ENCODE results near the gene MAP4K2. TPM values are rescaled to one million over a fixed set of nuclear protein-coding genes. Genes with fewer than 3 reads are reported as not detected.
"Not testable (repeated sequence)": the region's sequence is repeated elsewhere in the genome, so short reads cannot be mapped to it uniquely, and the experiment has no call there.

The MAP4K2 gene
- total RNA-seq: 10 to 100 TPM in 3 of 8 experiments, 1 to 10 TPM in 5; 3.0 to 15.7 (median 7.2) TPM

- peak within 1 kb of the TSS; percentile 44 to 49 (median 47) for H3K4me3 ChIP-seq
- peak; percentile 86 to 91 (median 87) for ATAC-seq (replicated peaks in 6 of 8)
- 0% methylated on average over 1 to 8 of the region's 58 CpGs; no CpG with 5 or more reads in 4 of the 10 experiments for WGBS, 10 experiments
- peak within 1 kb of the TSS; percentile 33 to 41 for H3K27ac ChIP-seq
- peaks cover 12 to 21% of the 10 kb centered on the region in 2 donors for H3K4me1 ChIP-seq (replicated peaks in 1 of 2)
- in situ Hi-C loops (cut with MboI; ENCODE audit: low pct_unique_long_range_greater_than_20kb in 2 of 9, low sequenced_read_pairs in 9 of 9, unreplicated experiment in 9 of 9): no loop called here
These were observed at the start of gene MAP4K2 for GRCh38 chr11:64803158-64803845. TSS of gene MAP4K2 (minus strand) at chr11:64803214. CDS start at chr11:64803149, 65 bp downstream.

- in situ Hi-C loops (cut with MboI; ENCODE audit: low pct_unique_long_range_greater_than_20kb in 2 of 9, low sequenced_read_pairs in 9 of 9, unreplicated experiment in 9 of 9): no loop called here
- 60 to 100% (median 100%) methylated on average over 1 to 3 of the region's 8 CpGs; no CpG with 5 or more reads in 4 of the 10 experiments for WGBS, 10 experiments
- no peaks in the 10 kb centered on the region for H3K4me1 ChIP-seq (replicated peaks in 1 of 2)
- no peak overlapping the region for H3K4me3 ChIP-seq
- ATAC-seq (replicated peaks in 6 of 8): peak in 1 of 8 experiments; percentile 9
- H3K27ac ChIP-seq: no peak overlapping the region
These were observed 48.9 kb upstream of the MAP4K2 start for GRCh38 chr11:64851831-64852351.

- ATAC-seq (replicated peaks in 6 of 8): peak in 3 of 8 experiments; percentile 8 to 33 (median 19)
- H3K27ac ChIP-seq: no peak overlapping the region
- H3K4me3 ChIP-seq: no peak overlapping the region
- 67 to 69% methylated on average over 5 to 11 of the region's 13 CpGs; no CpG with 5 or more reads in 8 of the 10 experiments for WGBS, 10 experiments
- no peaks in the 10 kb centered on the region for H3K4me1 ChIP-seq (replicated peaks in 1 of 2)
- in situ Hi-C loops (cut with MboI; ENCODE audit: low pct_unique_long_range_greater_than_20kb in 2 of 9, low sequenced_read_pairs in 9 of 9, unreplicated experiment in 9 of 9): no loop called here
These were observed 48.1 kb upstream of the MAP4K2 start for GRCh38 chr11:64850979-64851567.

GRCh38 chr11:64849598-64850356, 46.8 kb upstream of the MAP4K2 start:
- WGBS, 10 experiments: 89 to 95% (median 94%) methylated on average over 3 to 11 of the region's 19 CpGs; no CpG with 5 or more reads in 6 of the 10 experiments
- in situ Hi-C loops (cut with MboI; ENCODE audit: low pct_unique_long_range_greater_than_20kb in 2 of 9, low sequenced_read_pairs in 9 of 9, unreplicated experiment in 9 of 9): loop anchor here in 1 of 9 experiments (10.0 kb wide), 1 partner anchor 45 kb away; no protein-coding TSS in a partner anchor

GRCh38 chr11:64848826-64849597, 46.0 kb upstream of the MAP4K2 start:
- in situ Hi-C loops (cut with MboI; ENCODE audit: low pct_unique_long_range_greater_than_20kb in 2 of 9, low sequenced_read_pairs in 9 of 9, unreplicated experiment in 9 of 9): loop anchor here in 1 of 9 experiments (10.0 kb wide), 1 partner anchor 46 kb away; no protein-coding TSS in a partner anchor
- Histone ChIP-seq H3K4me1 (replicated peaks in 1 of 2) (no peaks in the 10 kb centered on the region), H3K4me3 (no peak overlapping the region), H3K27ac (no peak overlapping the region)
- WGBS, 10 experiments: 40 to 100% (median 71%) methylated on average over 1 to 4 of the region's 16 CpGs; no CpG with 5 or more reads in 4 of the 10 experiments
- ATAC-seq (replicated peaks in 6 of 8): no peak

More at GRCh38 chr11:64849598-64850356, 46.8 kb upstream of the MAP4K2 start:
- no peaks in the 10 kb centered on the region for H3K4me1 ChIP-seq (replicated peaks in 1 of 2)
- H3K27ac ChIP-seq: no peak overlapping the region
- H3K4me3 ChIP-seq: no peak overlapping the region
- ATAC-seq (replicated peaks in 6 of 8): no peak

- Histone ChIP-seq H3K4me3 (no peak overlapping the region), H3K27ac (no peak overlapping the region), H3K4me1 (replicated peaks in 1 of 2) (no peaks in the 10 kb centered on the region)
- 42 to 71% (median 63%) methylated on average over 2 to 3 of the region's 6 CpGs; no CpG with 5 or more reads in 6 of the 10 experiments for WGBS, 10 experiments
- in situ Hi-C loops (cut with MboI; ENCODE audit: low pct_unique_long_range_greater_than_20kb in 2 of 9, low sequenced_read_pairs in 9 of 9, unreplicated experiment in 9 of 9): loop anchor here in 1 of 9 experiments (10.0 kb wide), 1 partner anchor 46 kb away; no protein-coding TSS in a partner anchor
- ATAC-seq (replicated peaks in 6 of 8): no peak
These were observed 45.3 kb upstream of the MAP4K2 start for GRCh38 chr11:64848214-64848825.

- Histone ChIP-seq H3K4me1 (replicated peaks in 1 of 2) (peaks cover 0 to 9% of the 10 kb centered on the region in 2 donors), H3K27ac (no peak overlapping the region), H3K4me3 (no peak overlapping the region)
- in situ Hi-C loops (cut with MboI; ENCODE audit: low pct_unique_long_range_greater_than_20kb in 2 of 9, low sequenced_read_pairs in 9 of 9, unreplicated experiment in 9 of 9): loop anchor here in 1 of 9 experiments (10.0 kb wide), 1 partner anchor 48 kb away; no protein-coding TSS in a partner anchor
- 0 to 80% (median 58%) methylated on average over 1 to 5 of the region's 13 CpGs; no CpG with 5 or more reads in 4 of the 10 experiments for WGBS, 10 experiments
- ATAC-seq (replicated peaks in 6 of 8): peak; percentile 54 to 87 (median 76)
These were observed 44.1 kb upstream of the MAP4K2 start for GRCh38 chr11:64846998-64847666.

- not testable (repeated sequence) for ATAC-seq (replicated peaks in 6 of 8); H3K4me3 ChIP-seq; H3K27ac ChIP-seq; H3K4me1 ChIP-seq (replicated peaks in 1 of 2)
- in situ Hi-C loops (cut with MboI; ENCODE audit: low pct_unique_long_range_greater_than_20kb in 2 of 9, low sequenced_read_pairs in 9 of 9, unreplicated experiment in 9 of 9): loop anchor here in 1 of 9 experiments (10.0 kb wide), 1 partner anchor 49 kb away; no protein-coding TSS in a partner anchor
- 50 to 100% (median 94%) methylated on average over 1 to 5 of the region's 8 CpGs; no CpG with 5 or more reads in 2 of the 10 experiments for WGBS, 10 experiments
These were observed 42.7 kb upstream of the MAP4K2 start for GRCh38 chr11:64845776-64846129.

GRCh38 chr11:64845129-64845775, 42.2 kb upstream of the MAP4K2 start:
- no peak for ATAC-seq (replicated peaks in 6 of 8)
- WGBS, 10 experiments: 0 to 83% (median 38%) methylated on average over 1 to 3 of the region's 9 CpGs; no CpG with 5 or more reads in 4 of the 10 experiments
- no peak overlapping the region for H3K4me3 ChIP-seq
- in situ Hi-C loops (cut with MboI; ENCODE audit: low pct_unique_long_range_greater_than_20kb in 2 of 9, low sequenced_read_pairs in 9 of 9, unreplicated experiment in 9 of 9): loop anchor here in 1 of 9 experiments (10.0 kb wide), 1 partner anchor 50 kb away; no protein-coding TSS in a partner anchor
- H3K27ac ChIP-seq: no peak overlapping the region
- H3K4me1 ChIP-seq (replicated peaks in 1 of 2): peaks cover 0 to 9% of the 10 kb centered on the region in 2 donors

- Histone ChIP-seq H3K27ac (no peak within 1 kb of the TSS), H3K4me3 (peak within 1 kb of the TSS in 4 of 5 donors; percentile 9 to 33 (median 19)), H3K4me1 (replicated peaks in 1 of 2) (peaks cover 0 to 9% of the 10 kb centered on the region in 2 donors)
- in situ Hi-C loops (cut with MboI; ENCODE audit: low pct_unique_long_range_greater_than_20kb in 2 of 9, low sequenced_read_pairs in 9 of 9, unreplicated experiment in 9 of 9): loop anchor here in 1 of 9 experiments (10.0 kb wide), 1 partner anchor 50 kb away; no protein-coding TSS in a partner anchor
- peak; percentile 13 to 74 (median 53) for ATAC-seq (replicated peaks in 6 of 8)
- 0 to 10% methylated on average over 1 to 2 of the region's 96 CpGs; no CpG with 5 or more reads in 8 of the 10 experiments for whole genome bisulfite sequencing, 10 experiments
These were observed 41.5 kb upstream of the MAP4K2 start, which contains the start of gene CDC42BPG for GRCh38 chr11:64844330-64845128. TSS of gene CDC42BPG (minus strand) at chr11:64844653. CDS start at chr11:64844569, 84 bp downstream.
